GM12891 (cell line): ENCODE results near the gene CST3.
"Not testable (repeated sequence)": the region's sequence is repeated elsewhere in the genome, so short reads cannot be mapped to it uniquely, and the experiment has no call there.

Source experiments
- DNase-seq: peaks from one replicate; pipeline ENCODE4 v3.0.0; 2011; ENCODE audit warnings: low spot score; ENCODE audit not compliant: insufficient read length
- FAIRE-seq: peaks from 2 replicates; lab custom pipeline; 2011; peaks lifted over from hg19 to GRCh38; lab: Jason Lieb, UNC
- PAX5 ChIP-seq: IDR thresholded peaks from 2 replicates; pipeline ENCODE4 v1.6.1; 2011; ENCODE audit warnings: low read length, moderate library complexity, mild to moderate bottlenecking; ENCODE audit not compliant: insufficient read depth, severe bottlenecking
- POLR2A ChIP-seq: IDR thresholded peaks from 2 replicates; pipeline ENCODE4 v1.6.1; 2011; ENCODE audit warnings: low read depth, low read length, control low read depth
- POLR2AphosphoS5 ChIP-seq: IDR thresholded peaks from 2 replicates; pipeline ENCODE4 v1.6.1; 2011; ENCODE audit warnings: low read depth, low read length, control low read depth
- POU2F2 ChIP-seq: IDR thresholded peaks from 2 replicates; pipeline ENCODE4 v1.6.1; 2011; ENCODE audit warnings: low read depth, mild to moderate bottlenecking, control low read depth, low read length, moderate library complexity
- SPI1 ChIP-seq: IDR thresholded peaks from 2 replicates; pipeline ENCODE4 v1.6.1; 2011; ENCODE audit warnings: low read depth, low read length, control low read depth
- TAF1 ChIP-seq: IDR thresholded peaks from 2 replicates; pipeline ENCODE4 v1.6.1; 2011; ENCODE audit warnings: low read depth, low read length, control low read depth

Gene CST3

GRCh38 chr20:23664954-23665353, 27.2 kb upstream of the CST3 start:
- no peak for TF ChIP-seq POLR2AphosphoS5
- TF ChIP-seq SPI1, result no peak
- no peak for TF ChIP-seq POLR2A
- TF ChIP-seq PAX5, result no peak
- no peak for TF ChIP-seq TAF1
- TF ChIP-seq POU2F2, result no peak
- no peak for DNase-seq
- FAIRE-seq, result no peak

- not testable (repeated sequence) for DNase-seq, FAIRE-seq
These were observed 26.3 kb upstream of the CST3 start for GRCh38 chr20:23664046-23664445.

- TF ChIP-seq POLR2A (no peak), POU2F2 (no peak), SPI1 (no peak), POLR2AphosphoS5 (no peak), TAF1 (no peak), PAX5 (no peak)
- no peak for DNase-seq
- FAIRE-seq, result no peak
These were observed 25.4 kb upstream of the CST3 start for GRCh38 chr20:23663180-23663579.

- DNase-seq (no peak), FAIRE-seq (no peak)
- no peak for TF ChIP-seq TAF1
- TF ChIP-seq POLR2A, result no peak
- TF ChIP-seq PAX5, result no peak
- no peak for TF ChIP-seq POU2F2
- TF ChIP-seq POLR2AphosphoS5, result no peak
- no peak for TF ChIP-seq SPI1
These were observed 24.6 kb upstream of the CST3 start for GRCh38 chr20:23662276-23662870.

- no peak for FAIRE-seq
- DNase-seq, result no peak
- no peak for TF ChIP-seq POU2F2
- no peak for TF ChIP-seq SPI1
- no peak for TF ChIP-seq POLR2AphosphoS5
- no peak for TF ChIP-seq TAF1
- TF ChIP-seq POLR2A, result no peak
- no peak for TF ChIP-seq PAX5
These were observed 23.3 kb upstream of the CST3 start for GRCh38 chr20:23661002-23661429.

GRCh38 chr20:23659989-23660837, 22.5 kb upstream of the CST3 start:
- peak; percentile 51 for FAIRE-seq
- DNase-seq, result no peak
- TF ChIP-seq TAF1, result no peak
- TF ChIP-seq PAX5, result no peak
- no peak for TF ChIP-seq POU2F2
- no peak for TF ChIP-seq POLR2A
- no peak for TF ChIP-seq POLR2AphosphoS5
- TF ChIP-seq SPI1, result no peak

GRCh38 chr20:23659610-23659988, 21.8 kb upstream of the CST3 start:
- DNase-seq, FAIRE-seq: not testable (repeated sequence)

GRCh38 chr20:23658989-23659609, 21.3 kb upstream of the CST3 start:
- no peak for TF ChIP-seq POU2F2
- TF ChIP-seq POLR2AphosphoS5, result no peak
- TF ChIP-seq SPI1, result no peak
- no peak for TF ChIP-seq POLR2A
- TF ChIP-seq PAX5, result no peak
- no peak for TF ChIP-seq TAF1
- DNase-seq (no peak), FAIRE-seq (no peak)

- no peak for TF ChIP-seq PAX5
- no peak for TF ChIP-seq SPI1
- TF ChIP-seq POLR2A, result no peak
- TF ChIP-seq TAF1, result no peak
- TF ChIP-seq POU2F2, result no peak
- TF ChIP-seq POLR2AphosphoS5, result no peak
- no peak for DNase-seq
- FAIRE-seq, result no peak
These were observed 20.6 kb upstream of the CST3 start for GRCh38 chr20:23658336-23658735.

GRCh38 chr20:23657202-23657601, 19.4 kb upstream of the CST3 start:
- no peak for DNase-seq
- TF ChIP-seq POLR2A (no peak), SPI1 (no peak), TAF1 (no peak), POU2F2 (no peak), POLR2AphosphoS5 (no peak), PAX5 (no peak)
- FAIRE-seq, result no peak
